ENCODE results near the gene RNF144A. TPM values are rescaled to one million over a fixed set of nuclear protein-coding genes. Genes with fewer than 3 reads are reported as not detected.

RNF144A gene
- total and polyA plus RNA-seq, 2 of the 13 experiments (the other 11 are each of a cell fraction or from before 2014, with no cell fraction given), result 13.9 to 16.5 TPM

- H3K79me2 ChIP-seq (ENCODE audit: insufficient read depth, low read length), result no peaks in the 10 kb centered on the region
- WGBS (ENCODE audit: low lambda C conversion rate), result 6% methylated on average over 2 of the region's 2 CpGs
- DNase-seq (ENCODE audit: low spot score), result no peak
- ChIA-PET POLR2A (no interaction called here), CTCF (ENCODE audit: low intra/inter-chr PET ratio, low total read pairs) (no interaction called here)
- no peak overlapping the region for H3K4me2 ChIP-seq (ENCODE audit: low read depth, low read length)
- in situ Hi-C loops (cut with HindIII; ENCODE audit: extremely low pct_ligation_motif_present, low pct_unique_long_range_greater_than_20kb) (no loop called here), intact Hi-C loops (cut with micrococcal nuclease; ENCODE audit: unreplicated experiment) (no loop called here)
- no TSS peak for BruUV-seq (replicated peaks)
- H3K27ac ChIP-seq (ENCODE audit: extremely low read length, insufficient read depth, low read length), result no peak overlapping the region
- H3K36me3 ChIP-seq (replicated peaks in 1 of 2; ENCODE audit: control insufficient read depth in 1 of 2, insufficient read depth in 2 of 2, low read length in 2 of 2), result no peaks in the 10 kb centered on the region; a peak in 1 of 5 replicates
- no peak overlapping the region for H3K4me3 ChIP-seq (replicated peaks in 1 of 3; ENCODE audit: insufficient read depth in 1 of 3, low read depth in 2 of 3, low read length in 3 of 3)
- no peak for ATAC-seq
- H3K27me3 ChIP-seq (ENCODE audit: control insufficient read depth in 1 of 2, insufficient read depth in 2 of 2, low read length in 2 of 2), result peaks cover 0 to 44% of the 10 kb centered on the region in 2 experiments; a peak in 2 of 5 replicates
- peaks cover 10% of the 10 kb centered on the region; the same call in 1 of the 2 replicates for H3K4me1 ChIP-seq (ENCODE audit: insufficient read depth, low read length)
- no peaks in the 10 kb centered on the region for H4K20me1 ChIP-seq (ENCODE audit: insufficient read depth, low read length)
- no peaks in the 10 kb centered on the region for H3K9me3 ChIP-seq (ENCODE audit: low read length)
- H2AFZ ChIP-seq (ENCODE audit: low read length), result no peak overlapping the region
- no peak overlapping the region for H3K9ac ChIP-seq (ENCODE audit: insufficient read depth, low read depth, low read length)
- no peak for FAIRE-seq
- TF ChIP-seq BCL3 (CRISPR knock-in tag; IDR thresholded peaks at IDR 0.05) (no peak), CCAR2 (optimal IDR thresholded peaks at IDR 0.05; ENCODE audit: low read depth, low read length) (no peak), CENPBD1 (CRISPR knock-in tag; IDR thresholded peaks at IDR 0.05; ENCODE audit: borderline replicate concordance, low read depth) (no peak), ZNF142 (CRISPR knock-in tag; IDR thresholded peaks at IDR 0.05) (no peak), ZNF770 (CRISPR knock-in tag; IDR thresholded peaks at IDR 0.05) (no peak), HDAC6 (IDR thresholded peaks at IDR 0.05; ENCODE audit: low read depth, low read length) (no peak), ZNF205 (CRISPR knock-in tag; IDR thresholded peaks at IDR 0.05) (no peak), AFF4 (CRISPR knock-in tag; IDR thresholded peaks at IDR 0.05) (no peak), ZFP41 (CRISPR knock-in tag; IDR thresholded peaks at IDR 0.05; ENCODE audit: borderline replicate concordance) (no peak), ZNF775 (CRISPR knock-in tag; IDR thresholded peaks at IDR 0.05; ENCODE audit: borderline replicate concordance) (no peak)
These were observed 36.9 kb upstream of the RNF144A start for GRCh38 chr2:6880200-6880733.

Measured in HepG2 (cell line).